ENCODE data around the gene CFL1.

CFL1 gene

GRCh38 chr11:65849366-65849765 is 8.6 kb downstream of the CFL1 start:
- TF ChIP-seq REST (IDR thresholded peaks at IDR 0.05; ENCODE audit: insufficient read depth in 1 of 2, low read depth in 2 of 2, low read length in 2 of 2): no peak
- TF ChIP-seq TAF1 (IDR thresholded peaks at IDR 0.05; ENCODE audit: borderline replicate concordance, insufficient read depth, low read length): no peak
- TF ChIP-seq SIN3A (IDR thresholded peaks at IDR 0.05; ENCODE audit: borderline replicate concordance, insufficient read depth, low read length): no peak

GRCh38 chr11:65847746-65848145 is 10.2 kb downstream of the CFL1 start:
- TF ChIP-seq SIN3A (IDR thresholded peaks at IDR 0.05; ENCODE audit: borderline replicate concordance, insufficient read depth, low read length) (no peak), FOXP2 (optimal IDR thresholded peaks at IDR 0.05; ENCODE audit: borderline replicate concordance, extremely low read depth, extremely low read length, insufficient read depth) (no peak), REST (IDR thresholded peaks at IDR 0.05; ENCODE audit: insufficient read depth in 1 of 2, low read depth in 2 of 2, low read length in 2 of 2) (no peak), TAF1 (IDR thresholded peaks at IDR 0.05; ENCODE audit: borderline replicate concordance, insufficient read depth, low read length) (no peak), POLR2AphosphoS5 (IDR thresholded peaks at IDR 0.05; ENCODE audit: low read depth, low read length) (no peak)

- TF ChIP-seq REST (IDR thresholded peaks at IDR 0.05; ENCODE audit: insufficient read depth in 1 of 2, low read depth in 2 of 2, low read length in 2 of 2) (no peak), POLR2AphosphoS5 (IDR thresholded peaks at IDR 0.05; ENCODE audit: low read depth, low read length) (no peak), SIN3A (IDR thresholded peaks at IDR 0.05; ENCODE audit: borderline replicate concordance, insufficient read depth, low read length) (no peak), FOXP2 (optimal IDR thresholded peaks at IDR 0.05; ENCODE audit: borderline replicate concordance, extremely low read depth, extremely low read length, insufficient read depth) (no peak), TAF1 (IDR thresholded peaks at IDR 0.05; ENCODE audit: borderline replicate concordance, insufficient read depth, low read length) (no peak)
Measured at GRCh38 chr11:65844231-65844872, 13.6 kb downstream of the CFL1 start.

- TF ChIP-seq POLR2AphosphoS5 (IDR thresholded peaks at IDR 0.05; ENCODE audit: low read depth, low read length) (no peak), TAF1 (IDR thresholded peaks at IDR 0.05; ENCODE audit: borderline replicate concordance, insufficient read depth, low read length) (no peak), REST (IDR thresholded peaks at IDR 0.05; ENCODE audit: insufficient read depth in 1 of 2, low read depth in 2 of 2, low read length in 2 of 2) (no peak), FOXP2 (optimal IDR thresholded peaks at IDR 0.05; ENCODE audit: borderline replicate concordance, extremely low read depth, extremely low read length, insufficient read depth) (no peak), SIN3A (IDR thresholded peaks at IDR 0.05; ENCODE audit: borderline replicate concordance, insufficient read depth, low read length) (no peak)
Measured at GRCh38 chr11:65843811-65844210, 14.2 kb downstream of the CFL1 start.

GRCh38 chr11:65842144-65842543 is 15.8 kb downstream of the CFL1 start:
- no peak for TF ChIP-seq REST (IDR thresholded peaks at IDR 0.05; ENCODE audit: insufficient read depth in 1 of 2, low read depth in 2 of 2, low read length in 2 of 2)

Measured in PFSK-1 (cell line).